Measurements from ENCODE around the gene PHRF1. TPM values are rescaled to one million over a fixed set of nuclear protein-coding genes. Genes with fewer than 3 reads are reported as not detected.

The PHRF1 gene
- total and polyA plus RNA-seq, 2 donors from 2014 or later: 7.5 to 30.9 TPM

GRCh38 chr11:561148-562003 is 14.9 kb upstream of the PHRF1 start:
- peak; percentile 87 to 95 (median 93) for DNase-seq
- no peak for FAIRE-seq
- Histone ChIP-seq H3K27me3 (ENCODE audit: control insufficient read depth, insufficient read depth, low read length) (no peaks in the 10 kb centered on the region), H3K27ac (ENCODE audit: low read depth in 2 of 2, low read length in 2 of 2) (peak overlapping the region; percentile 82 to 85), H3K9ac (ENCODE audit: low read length in 3 of 3) (peak overlapping the region; percentile 30 to 55 (median 39)), H3K9me3 (ENCODE audit: control insufficient read depth in 2 of 3, insufficient read depth in 1 of 3, low read length in 3 of 3) (no peaks in the 10 kb centered on the region), H3K4me1 (ENCODE audit: control insufficient read depth in 2 of 3, insufficient read depth in 2 of 3, low read depth in 1 of 3, low read length in 3 of 3) (peaks cover 0 to 40% (median 8%) of the 10 kb centered on the region in 3 donors), H3K4me3 (ENCODE audit: low read length in 3 of 3) (peak overlapping the region; percentile 65 to 70 (median 68)), H3K36me3 (ENCODE audit: control insufficient read depth in 2 of 3, insufficient read depth in 3 of 3, low read length in 3 of 3) (peaks cover 0 to 4% (median 0%) of the 10 kb centered on the region in 3 donors)
- intact Hi-C loops (cut with DNase I): no loop called here
- TF ChIP-seq, protein P1, sequence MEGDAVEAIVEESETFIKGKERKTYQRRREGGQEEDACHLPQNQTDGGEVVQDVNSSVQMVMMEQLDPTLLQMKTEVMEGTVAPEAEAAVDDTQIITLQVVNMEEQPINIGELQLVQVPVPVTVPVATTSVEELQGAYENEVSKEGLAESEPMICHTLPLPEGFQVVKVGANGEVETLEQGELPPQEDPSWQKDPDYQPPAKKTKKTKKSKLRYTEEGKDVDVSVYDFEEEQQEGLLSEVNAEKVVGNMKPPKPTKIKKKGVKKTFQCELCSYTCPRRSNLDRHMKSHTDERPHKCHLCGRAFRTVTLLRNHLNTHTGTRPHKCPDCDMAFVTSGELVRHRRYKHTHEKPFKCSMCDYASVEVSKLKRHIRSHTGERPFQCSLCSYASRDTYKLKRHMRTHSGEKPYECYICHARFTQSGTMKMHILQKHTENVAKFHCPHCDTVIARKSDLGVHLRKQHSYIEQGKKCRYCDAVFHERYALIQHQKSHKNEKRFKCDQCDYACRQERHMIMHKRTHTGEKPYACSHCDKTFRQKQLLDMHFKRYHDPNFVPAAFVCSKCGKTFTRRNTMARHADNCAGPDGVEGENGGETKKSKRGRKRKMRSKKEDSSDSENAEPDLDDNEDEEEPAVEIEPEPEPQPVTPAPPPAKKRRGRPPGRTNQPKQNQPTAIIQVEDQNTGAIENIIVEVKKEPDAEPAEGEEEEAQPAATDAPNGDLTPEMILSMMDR (IDR thresholded peaks at IDR 0.05; ENCODE audit: borderline replicate concordance, extremely low read depth, insufficient read depth): no peak

DNA sequence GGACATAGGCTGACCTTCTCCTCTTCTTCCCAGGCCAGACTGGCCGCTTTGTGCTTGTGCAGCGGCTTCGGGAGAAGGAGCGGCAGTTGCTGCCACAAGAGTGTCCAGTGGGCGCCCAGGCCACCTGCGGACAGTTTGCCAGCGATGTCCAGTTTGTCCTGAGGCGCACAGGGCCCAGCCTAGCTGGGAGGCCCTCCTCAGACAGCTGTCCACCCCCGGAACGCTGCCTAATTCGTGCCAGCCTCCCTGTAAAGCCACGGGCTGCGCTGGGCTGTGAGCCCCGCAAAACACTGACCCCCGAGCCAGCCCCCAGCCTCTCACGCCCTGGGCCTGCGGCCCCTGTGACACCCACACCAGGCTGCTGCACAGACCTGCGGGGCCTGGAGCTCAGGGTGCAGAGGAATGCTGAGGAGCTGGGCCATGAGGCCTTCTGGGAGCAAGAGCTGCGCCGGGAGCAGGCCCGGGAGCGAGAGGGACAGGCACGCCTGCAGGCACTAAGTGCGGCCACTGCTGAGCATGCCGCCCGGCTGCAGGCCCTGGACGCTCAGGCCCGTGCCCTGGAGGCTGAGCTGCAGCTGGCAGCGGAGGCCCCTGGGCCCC is 14.1 kb upstream of the PHRF1 start:
- DNase-seq (peak in 2 of 5 donors; percentile 66 to 78), FAIRE-seq (no peak)
- peak overlapping the region in 1 of 2 donors; percentile 85 for H3K27ac ChIP-seq (ENCODE audit: low read depth in 2 of 2, low read length in 2 of 2)

DNA sequence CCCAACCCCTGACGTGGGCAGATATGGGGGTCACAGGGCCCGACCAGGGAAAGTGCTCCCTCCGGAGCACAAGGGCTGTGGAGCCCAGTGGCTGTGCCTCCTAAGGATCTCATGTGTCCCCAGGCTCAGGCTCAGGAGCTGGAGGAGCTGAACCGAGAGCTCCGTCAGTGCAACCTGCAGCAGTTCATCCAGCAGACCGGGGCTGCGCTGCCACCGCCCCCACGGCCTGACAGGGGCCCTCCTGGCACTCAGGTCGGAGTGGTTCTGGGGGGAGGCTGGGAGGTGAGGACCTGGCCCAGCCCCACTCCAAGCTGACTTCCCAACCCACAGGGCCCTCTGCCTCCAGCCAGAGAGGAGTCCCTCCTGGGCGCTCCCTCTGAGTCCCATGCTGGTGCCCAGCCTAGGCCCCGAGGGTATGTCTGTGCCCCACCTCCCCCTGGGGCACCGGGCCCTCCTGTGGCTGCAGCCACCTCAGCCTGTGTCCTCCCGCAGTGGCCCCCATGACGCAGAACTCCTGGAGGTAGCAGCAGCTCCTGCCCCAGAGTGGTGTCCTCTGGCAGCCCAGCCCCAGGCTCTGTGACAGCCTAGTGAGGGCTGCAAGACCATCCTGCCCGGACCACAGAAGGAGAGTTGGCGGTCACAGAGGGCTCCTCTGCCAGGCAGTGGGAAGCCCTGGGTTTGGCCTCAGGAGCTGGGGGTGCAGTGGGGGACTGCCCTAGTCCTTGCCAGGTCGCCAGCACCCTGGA is 13.0 kb upstream of the PHRF1 start:
- Histone ChIP-seq H3K36me3 (ENCODE audit: control insufficient read depth in 2 of 3, insufficient read depth in 3 of 3, low read length in 3 of 3) (peaks cover 0 to 4% (median 0%) of the 10 kb centered on the region in 3 donors), H3K27ac (ENCODE audit: low read depth in 2 of 2, low read length in 2 of 2) (no peak overlapping the region), H3K9me3 (ENCODE audit: control insufficient read depth in 2 of 3, insufficient read depth in 1 of 3, low read length in 3 of 3) (no peaks in the 10 kb centered on the region), H3K9ac (ENCODE audit: low read length in 3 of 3) (no peak overlapping the region), H3K27me3 (ENCODE audit: control insufficient read depth, insufficient read depth, low read length) (no peaks in the 10 kb centered on the region), H3K4me3 (ENCODE audit: low read length in 3 of 3) (no peak overlapping the region), H3K4me1 (ENCODE audit: control insufficient read depth in 2 of 3, insufficient read depth in 2 of 3, low read depth in 1 of 3, low read length in 3 of 3) (peaks cover 0 to 43% (median 8%) of the 10 kb centered on the region in 3 donors)
- DNase-seq (peak in 1 of 5 donors; percentile 70), FAIRE-seq (no peak)
- intact Hi-C loops (cut with DNase I): no loop called here
- TF ChIP-seq, protein P1 (IDR thresholded peaks at IDR 0.05; ENCODE audit: borderline replicate concordance, extremely low read depth, insufficient read depth): no peak

More for the DNA sequence above, 14.1 kb upstream of the PHRF1 start:
- intact Hi-C loops (cut with DNase I): no loop called here
- Histone ChIP-seq H3K36me3 (ENCODE audit: control insufficient read depth in 2 of 3, insufficient read depth in 3 of 3, low read length in 3 of 3) (peaks cover 0 to 4% (median 0%) of the 10 kb centered on the region in 3 donors), H3K9me3 (ENCODE audit: control insufficient read depth in 2 of 3, insufficient read depth in 1 of 3, low read length in 3 of 3) (no peaks in the 10 kb centered on the region), H3K27me3 (ENCODE audit: control insufficient read depth, insufficient read depth, low read length) (no peaks in the 10 kb centered on the region), H3K9ac (ENCODE audit: low read length in 3 of 3) (peak overlapping the region in 1 of 3 donors; percentile 51), H3K4me3 (ENCODE audit: low read length in 3 of 3) (peak overlapping the region; percentile 65 to 70 (median 68)), H3K4me1 (ENCODE audit: control insufficient read depth in 2 of 3, insufficient read depth in 2 of 3, low read depth in 1 of 3, low read length in 3 of 3) (peaks cover 0 to 40% (median 8%) of the 10 kb centered on the region in 3 donors)
- TF ChIP-seq, protein P1 (IDR thresholded peaks at IDR 0.05; ENCODE audit: borderline replicate concordance, extremely low read depth, insufficient read depth): no peak

All from kidney (tissue), 14 donors.